ENCODE data around the gene ACTR1A.
"Not testable (repeated sequence)": the region's sequence is repeated elsewhere in the genome, so short reads cannot be mapped to it uniquely, and the experiment has no call there.

The ACTR1A gene

DNA sequence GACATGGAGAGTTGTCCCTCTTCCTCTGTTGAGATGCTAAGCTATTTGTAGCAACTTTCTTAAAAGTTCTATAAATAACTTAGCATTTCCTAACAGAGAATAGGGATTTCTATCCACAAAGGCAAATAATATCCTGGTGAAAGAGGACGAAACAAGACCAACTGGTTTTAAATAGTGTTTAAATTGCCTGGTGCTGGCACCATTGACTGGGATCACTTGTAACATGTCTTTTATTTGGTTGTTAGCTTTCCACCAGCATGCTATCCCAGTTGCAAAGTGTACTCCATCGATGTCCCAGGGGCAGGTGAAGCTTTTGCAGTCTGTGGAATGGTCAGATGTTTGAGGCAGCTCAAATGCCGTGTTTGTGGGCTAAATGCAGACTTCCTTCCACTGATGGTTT is 5.0 kb upstream of the ACTR1A start:
- ATAC-seq (replicated peaks) (no peak), DNase-seq (no peak)
- no peak overlapping the region for H3K27ac Mint-ChIP-seq
- H3K9me3 Mint-ChIP-seq, result no peaks in the 10 kb centered on the region
- H3K4me1 Mint-ChIP-seq (ENCODE audit: low read depth in 2 of 2), result peaks cover 24 to 30% of the 10 kb centered on the region in 2 donors
- no peaks in the 10 kb centered on the region for H3K27me3 Mint-ChIP-seq
- H3K4me3 Mint-ChIP-seq, result no peak overlapping the region
- peaks cover 22% of the 10 kb centered on the region for H3K36me3 Mint-ChIP-seq (ENCODE audit: insufficient read depth)

GRCh38 chr10:102505462-102506115 is 3.1 kb upstream of the ACTR1A start:
- Mint-ChIP-seq H3K27me3 (no peaks in the 10 kb centered on the region), H3K9me3 (no peaks in the 10 kb centered on the region), H3K36me3 (ENCODE audit: insufficient read depth) (peaks cover 13% of the 10 kb centered on the region), H3K4me3 (no peak overlapping the region), H3K27ac (peak overlapping the region in 1 of 2 donors; percentile 89), H3K4me1 (ENCODE audit: low read depth in 2 of 2) (peaks cover 24 to 25% of the 10 kb centered on the region in 2 donors)
- ATAC-seq (replicated peaks) (no peak), DNase-seq (no peak)

GRCh38 chr10:102504976-102505300 is 2.4 kb upstream of the ACTR1A start:
- Mint-ChIP-seq H3K4me3 (no peak overlapping the region), H3K36me3 (ENCODE audit: insufficient read depth) (peaks cover 10% of the 10 kb centered on the region), H3K4me1 (ENCODE audit: low read depth in 2 of 2) (peaks cover 24 to 25% of the 10 kb centered on the region in 2 donors), H3K27ac (peak overlapping the region; percentile 89 to 92), H3K9me3 (no peaks in the 10 kb centered on the region), H3K27me3 (no peaks in the 10 kb centered on the region)
- DNase-seq, result no peak
- ATAC-seq (replicated peaks), result no peak

DNA sequence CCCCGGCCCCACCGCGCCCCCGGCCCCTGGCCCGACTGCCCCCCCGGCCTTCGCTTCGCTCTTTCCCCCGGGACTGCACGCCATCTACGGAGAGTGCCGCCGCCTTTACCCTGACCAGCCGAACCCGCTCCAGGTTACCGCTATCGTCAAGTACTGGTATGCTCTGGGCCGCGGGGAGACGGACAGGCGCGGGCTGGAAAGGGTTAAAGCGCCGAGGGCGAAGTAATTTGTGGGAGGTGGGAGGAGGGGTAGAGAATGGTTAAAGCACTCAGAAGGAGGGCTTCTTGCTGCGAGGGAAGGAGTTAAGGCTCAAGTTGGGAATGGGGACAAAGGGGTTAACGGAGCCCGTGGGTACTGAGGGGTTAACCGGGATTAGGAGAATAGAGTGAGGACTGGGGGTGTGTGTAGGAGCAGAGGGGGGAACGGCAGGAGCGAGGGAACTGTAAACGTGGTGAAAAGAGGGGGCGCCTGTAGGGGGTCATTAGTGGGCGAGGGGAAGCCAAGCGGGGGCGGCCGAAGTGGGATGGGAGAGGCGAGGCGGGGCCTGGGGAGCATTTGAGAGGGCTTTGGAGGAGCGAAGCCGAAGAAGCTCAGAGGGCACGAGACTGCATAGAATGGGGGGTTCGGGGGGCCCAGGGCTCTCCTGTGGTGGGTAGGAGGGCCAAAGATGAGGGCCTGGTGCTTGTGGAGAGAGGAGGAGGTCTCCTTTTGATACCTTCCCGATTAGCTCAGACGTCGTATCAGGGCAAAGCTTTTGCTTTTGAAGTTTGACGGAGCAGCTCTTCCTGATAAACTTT is 1.9 kb upstream of the ACTR1A start:
- Mint-ChIP-seq H3K27me3 (no peaks in the 10 kb centered on the region), H3K36me3 (ENCODE audit: insufficient read depth) (peaks cover 7% of the 10 kb centered on the region), H3K9me3 (no peaks in the 10 kb centered on the region), H3K4me1 (ENCODE audit: low read depth in 2 of 2) (peaks cover 25 to 30% of the 10 kb centered on the region in 2 donors), H3K27ac (peak overlapping the region; percentile 89 to 92), H3K4me3 (no peak overlapping the region)
- no peak for DNase-seq
- ATAC-seq (replicated peaks), result no peak

- H3K36me3 Mint-ChIP-seq (ENCODE audit: insufficient read depth), result peaks cover 7% of the 10 kb centered on the region
- peak; percentile 65 for ATAC-seq (replicated peaks)
- no peak within 1 kb of the TSS for H3K4me3 Mint-ChIP-seq
- no peaks in the 10 kb centered on the region for H3K9me3 Mint-ChIP-seq
- peaks cover 31 to 38% of the 10 kb centered on the region in 2 donors for H3K4me1 Mint-ChIP-seq (ENCODE audit: low read depth in 2 of 2)
- peak within 1 kb of the TSS; percentile 89 to 92 for H3K27ac Mint-ChIP-seq
- H3K27me3 Mint-ChIP-seq, result no peaks in the 10 kb centered on the region
- peak; percentile 98 to 99 (median 98) for DNase-seq
Measured at GRCh38 chr10:102503264-102504178, 1.0 kb upstream of the ACTR1A start, which contains the start of gene SUFU. TSS of gene SUFU (plus strand) at chr10:102503972. CDS start at chr10:102504153, 181 bp downstream.

DNA sequence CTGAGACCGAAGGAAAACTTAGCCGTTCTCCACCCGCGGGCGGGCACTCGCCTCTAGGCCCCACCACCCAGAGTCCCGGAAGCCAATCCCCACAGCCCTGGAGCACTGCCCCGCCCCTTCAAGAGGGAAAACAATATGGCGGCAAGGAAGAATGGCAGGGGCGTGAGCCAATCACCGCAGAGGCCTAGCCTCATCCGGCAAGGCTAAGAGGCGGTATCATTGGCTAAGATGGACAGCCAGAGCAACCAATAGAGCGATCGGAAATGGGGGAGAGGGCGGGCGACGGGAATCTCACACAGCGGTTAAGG is 529 bp downstream of the ACTR1A start:
- Mint-ChIP-seq H3K4me1 (ENCODE audit: low read depth in 2 of 2) (peaks cover 26 to 45% of the 10 kb centered on the region in 2 donors), H3K9me3 (no peaks in the 10 kb centered on the region), H3K27ac (no peak overlapping the region), H3K4me3 (no peak overlapping the region), H3K36me3 (ENCODE audit: insufficient read depth) (peaks cover 7% of the 10 kb centered on the region), H3K27me3 (no peaks in the 10 kb centered on the region)
- ATAC-seq (replicated peaks) (peak; percentile 73), DNase-seq (peak; percentile 98 to 100 (median 98))

GRCh38 chr10:102501201-102502028 is 1.1 kb downstream of the ACTR1A start:
- H3K27ac Mint-ChIP-seq, result peak overlapping the region in 1 of 2 donors; percentile 20
- H3K27me3 Mint-ChIP-seq, result no peaks in the 10 kb centered on the region
- peaks cover 13% of the 10 kb centered on the region for H3K36me3 Mint-ChIP-seq (ENCODE audit: insufficient read depth)
- H3K4me1 Mint-ChIP-seq (ENCODE audit: low read depth in 2 of 2), result peaks cover 25 to 50% of the 10 kb centered on the region in 2 donors
- H3K4me3 Mint-ChIP-seq, result no peak overlapping the region
- no peaks in the 10 kb centered on the region for H3K9me3 Mint-ChIP-seq
- ATAC-seq (replicated peaks) (no peak), DNase-seq (no peak)

GRCh38 chr10:102500686-102501085 is 1.8 kb downstream of the ACTR1A start:
- Mint-ChIP-seq H3K36me3 (ENCODE audit: insufficient read depth) (peaks cover 19% of the 10 kb centered on the region), H3K27ac (peak overlapping the region in 1 of 2 donors; percentile 20), H3K4me1 (ENCODE audit: low read depth in 2 of 2) (peaks cover 25 to 55% of the 10 kb centered on the region in 2 donors)
- H3K4me3 Mint-ChIP-seq; DNase-seq; H3K9me3 Mint-ChIP-seq; ATAC-seq (replicated peaks); H3K27me3 Mint-ChIP-seq: not testable (repeated sequence)

DNA sequence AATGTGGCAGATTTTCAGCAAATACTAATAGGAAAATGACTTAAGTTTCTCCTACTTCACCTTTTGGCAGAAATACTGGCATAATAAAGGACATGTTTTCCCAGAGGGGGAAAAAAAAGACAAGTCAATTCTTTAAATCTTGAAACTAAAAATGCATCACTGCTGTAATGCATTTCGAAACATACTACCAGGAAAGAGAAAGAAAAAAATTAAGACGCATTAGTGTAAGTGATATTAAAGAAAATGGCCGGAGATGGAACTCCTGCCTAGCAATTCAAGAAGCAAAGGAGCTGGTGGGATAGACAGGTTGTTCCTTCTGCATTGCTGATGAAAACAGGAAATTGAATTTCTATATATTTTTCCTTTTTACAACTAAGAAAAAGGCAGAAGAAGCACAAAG is 3.2 kb downstream of the ACTR1A start:
- no peaks in the 10 kb centered on the region for H3K27me3 Mint-ChIP-seq
- H3K36me3 Mint-ChIP-seq (ENCODE audit: insufficient read depth), result peaks cover 12% of the 10 kb centered on the region
- DNase-seq, result no peak
- H3K9me3 Mint-ChIP-seq, result no peaks in the 10 kb centered on the region
- H3K4me1 Mint-ChIP-seq (ENCODE audit: low read depth in 2 of 2), result peaks cover 12 to 43% of the 10 kb centered on the region in 2 donors
- peak overlapping the region in 1 of 2 donors; percentile 34 for H3K4me3 Mint-ChIP-seq
- no peak for ATAC-seq (replicated peaks)
- peak overlapping the region in 1 of 2 donors; percentile 59 for H3K27ac Mint-ChIP-seq

- Mint-ChIP-seq H3K9me3 (no peaks in the 10 kb centered on the region), H3K36me3 (ENCODE audit: insufficient read depth) (peaks cover 28% of the 10 kb centered on the region), H3K4me1 (ENCODE audit: low read depth in 2 of 2) (peaks cover 18 to 56% of the 10 kb centered on the region in 2 donors), H3K27me3 (no peaks in the 10 kb centered on the region), H3K4me3 (no peak overlapping the region), H3K27ac (peak overlapping the region in 1 of 2 donors; percentile 38)
- DNase-seq, result no peak
- ATAC-seq (replicated peaks), result no peak
Measured at GRCh38 chr10:102497545-102497944, 5.0 kb downstream of the ACTR1A start.

GRCh38 chr10:102493771-102494170 is 8.7 kb downstream of the ACTR1A start:
- H3K27me3 Mint-ChIP-seq, result no peaks in the 10 kb centered on the region
- no peak overlapping the region for H3K4me3 Mint-ChIP-seq
- DNase-seq (no peak), ATAC-seq (replicated peaks) (no peak)
- peak overlapping the region in 1 of 2 donors; percentile 60 for H3K27ac Mint-ChIP-seq
- peaks cover 51% of the 10 kb centered on the region for H3K36me3 Mint-ChIP-seq (ENCODE audit: insufficient read depth)
- H3K9me3 Mint-ChIP-seq, result no peaks in the 10 kb centered on the region
- peaks cover 16 to 48% of the 10 kb centered on the region in 2 donors for H3K4me1 Mint-ChIP-seq (ENCODE audit: low read depth in 2 of 2)

- peak overlapping the region in 1 of 2 donors; percentile 15 for H3K4me3 Mint-ChIP-seq
- H3K36me3 Mint-ChIP-seq (ENCODE audit: insufficient read depth), result peaks cover 59% of the 10 kb centered on the region
- H3K4me1 Mint-ChIP-seq (ENCODE audit: low read depth in 2 of 2), result peaks cover 14 to 40% of the 10 kb centered on the region in 2 donors
- DNase-seq (no peak), ATAC-seq (replicated peaks) (no peak)
- no peaks in the 10 kb centered on the region for H3K27me3 Mint-ChIP-seq
- H3K9me3 Mint-ChIP-seq, result no peaks in the 10 kb centered on the region
- H3K27ac Mint-ChIP-seq, result peak overlapping the region in 1 of 2 donors; percentile 23
Measured at GRCh38 chr10:102492983-102493382, 9.5 kb downstream of the ACTR1A start.
